GM21737 (cell line): ENCODE measurements around the gene CCDC106.

ENCODE experiments used
- ATAC-seq: cut with Tn5 transposase; IDR thresholded peaks from one replicate; pipeline ENCODE4 v1.9.1; 2021; ENCODE audit warnings: mild to moderate bottlenecking, moderate library complexity; ENCODE audit not compliant: unreplicated experiment

CCDC106 gene

GRCh38 chr19:55647732-55648584, at the start of gene CCDC106:
Gene CCDC106 (plus strand): TSS chr19:55648212. CDS start chr19:55649047, 835 bp downstream.
- ATAC-seq, result no peak

- peak; percentile 50 for ATAC-seq
Measured at GRCh38 chr19:55598719-55599467, 49.1 kb upstream of the CCDC106 start.

GRCh38 chr19:55599468-55599841, 48.6 kb upstream of the CCDC106 start, which contains the start of gene FIZ1:
Gene FIZ1 (minus strand): TSS chr19:55599517. CDS start chr19:55597865, 1,652 bp downstream.
- ATAC-seq, result peak; percentile 51

- peak; percentile 32 for ATAC-seq
Measured at GRCh38 chr19:55599842-55600661, 48.0 kb upstream of the CCDC106 start, which contains the start of gene ZNF524. Gene ZNF524 (plus strand): TSS chr19:55600288. CDS start chr19:55602113, 1,825 bp downstream.

GRCh38 chr19:55600662-55601028, 47.4 kb upstream of the CCDC106 start:
- ATAC-seq, result no peak

GRCh38 chr19:55601084-55601483, 46.9 kb upstream of the CCDC106 start:
- no peak for ATAC-seq

GRCh38 chr19:55602104-55603001, 45.7 kb upstream of the CCDC106 start:
- no peak for ATAC-seq

- no peak for ATAC-seq
Measured at GRCh38 chr19:55603115-55603514, 44.9 kb upstream of the CCDC106 start.

- ATAC-seq, result no peak
Measured at GRCh38 chr19:55603581-55604292, 44.3 kb upstream of the CCDC106 start.

- ATAC-seq, result peak; percentile 48
Measured at GRCh38 chr19:55605207-55605636, 42.8 kb upstream of the CCDC106 start.

GRCh38 chr19:55605637-55606470, 42.2 kb upstream of the CCDC106 start, which contains the start of gene ZNF865:
Gene ZNF865 (plus strand): TSS chr19:55605647. CDS start chr19:55613619, 7,972 bp downstream.
- peak; percentile 37 for ATAC-seq

- no peak for ATAC-seq
Measured at GRCh38 chr19:55606471-55606787, 41.6 kb upstream of the CCDC106 start.

- no peak for ATAC-seq
Measured at GRCh38 chr19:55606817-55607216, 41.2 kb upstream of the CCDC106 start.

GRCh38 chr19:55609326-55609725, 38.7 kb upstream of the CCDC106 start:
- no peak for ATAC-seq

GRCh38 chr19:55611300-55611982, 36.6 kb upstream of the CCDC106 start:
- ATAC-seq, result no peak

- ATAC-seq, result no peak
Measured at GRCh38 chr19:55611983-55612645, 35.9 kb upstream of the CCDC106 start.

GRCh38 chr19:55613396-55613795, 34.6 kb upstream of the CCDC106 start:
- ATAC-seq, result no peak
